Mesothelial cell of epicardium (in vitro differentiated cells): Measurements from ENCODE around the gene CACNA2D3. TPM values are rescaled to one million over a fixed set of nuclear protein-coding genes. Genes with fewer than 3 reads are reported as not detected.

Source experiments
- DNase-seq, 2 experiments: peaks; one replicate each; pipeline ENCODE4 v3.0.0; 2021; ENCODE audit warnings: low spot score in 2 of 2; ENCODE audit not compliant: unreplicated experiment in 2 of 2
- H3K27ac Mint-ChIP-seq: 2 replicates; pipeline ENCODE4 v1.8.0; 2021; ENCODE audit warnings: mixed read lengths
- H3K27me3 Mint-ChIP-seq: 2 replicates; pipeline ENCODE4 v1.8.0; 2021; ENCODE audit warnings: low read depth, mixed read lengths
- H3K36me3 Mint-ChIP-seq: 2 replicates; pipeline ENCODE4 v1.8.0; 2021; ENCODE audit warnings: mixed read lengths
- H3K4me1 Mint-ChIP-seq: 2 replicates; pipeline ENCODE4 v1.8.0; 2021; ENCODE audit warnings: mixed read lengths
- H3K4me3 Mint-ChIP-seq: 2 replicates; pipeline ENCODE4 v1.8.0; 2021; ENCODE audit warnings: mild to moderate bottlenecking, moderate library complexity, mixed read lengths
- H3K9me3 Mint-ChIP-seq: 2 replicates; pipeline ENCODE4 v1.8.0; 2021; ENCODE audit warnings: mixed read lengths
- CTCF ChIP-seq: fragments of 200-600 bp; sonication (generic); IDR thresholded peaks from one replicate; pipeline ENCODE4 v1.5.0; 2021; ENCODE audit warnings: antibody characterized with exemption; ENCODE audit not compliant: unreplicated experiment
- total RNA-seq: library from RNA; stranded (reverse); gene quantifications from 3 replicates; pipeline ENCODE4 v1.2.1, GENCODE V29; 2021

Gene CACNA2D3
- total RNA-seq, 1 donor from 2014 or later, result 2.3 TPM

- H3K27me3 Mint-ChIP-seq, result no peaks in the 10 kb centered on the region
- no peak for DNase-seq
- no peak overlapping the region for H3K4me3 Mint-ChIP-seq
- H3K36me3 Mint-ChIP-seq, result no peaks in the 10 kb centered on the region
- TF ChIP-seq CTCF, result no peak
- H3K9me3 Mint-ChIP-seq, result no peaks in the 10 kb centered on the region
- H3K27ac Mint-ChIP-seq, result no peak overlapping the region
- peaks cover 31% of the 10 kb centered on the region for H3K4me1 Mint-ChIP-seq
Observed at GRCh38 chr3:55012091-55012490, 889.7 kb downstream of the CACNA2D3 start.

- Mint-ChIP-seq H3K27ac (no peak overlapping the region), H3K27me3 (no peaks in the 10 kb centered on the region), H3K4me3 (no peak overlapping the region), H3K4me1 (peaks cover 21% of the 10 kb centered on the region), H3K36me3 (no peaks in the 10 kb centered on the region), H3K9me3 (no peaks in the 10 kb centered on the region)
- no peak for DNase-seq
- TF ChIP-seq CTCF, result no peak
Observed at GRCh38 chr3:55013145-55013925, 891.0 kb downstream of the CACNA2D3 start.

GRCh38 chr3:55014081-55014480 is 891.7 kb downstream of the CACNA2D3 start:
- Mint-ChIP-seq H3K9me3 (no peaks in the 10 kb centered on the region), H3K4me3 (no peak overlapping the region), H3K4me1 (peaks cover 16% of the 10 kb centered on the region), H3K27me3 (no peaks in the 10 kb centered on the region), H3K36me3 (no peaks in the 10 kb centered on the region), H3K27ac (no peak overlapping the region)
- DNase-seq, result no peak
- TF ChIP-seq CTCF, result no peak

GRCh38 chr3:55014906-55015305 is 892.6 kb downstream of the CACNA2D3 start:
- Mint-ChIP-seq H3K4me1 (peaks cover 8% of the 10 kb centered on the region), H3K27me3 (no peaks in the 10 kb centered on the region), H3K9me3 (no peaks in the 10 kb centered on the region), H3K36me3 (no peaks in the 10 kb centered on the region), H3K27ac (no peak overlapping the region), H3K4me3 (no peak overlapping the region)
- no peak for TF ChIP-seq CTCF
- DNase-seq, result no peak

GRCh38 chr3:55017876-55018275 is 895.5 kb downstream of the CACNA2D3 start:
- Mint-ChIP-seq H3K9me3 (no peaks in the 10 kb centered on the region), H3K36me3 (no peaks in the 10 kb centered on the region), H3K27me3 (no peaks in the 10 kb centered on the region), H3K4me3 (no peak overlapping the region), H3K4me1 (peaks cover 2% of the 10 kb centered on the region), H3K27ac (no peak overlapping the region)
- DNase-seq, result no peak
- TF ChIP-seq CTCF, result no peak
